ENCODE data around the gene DLG5.

Gene DLG5

DNA sequence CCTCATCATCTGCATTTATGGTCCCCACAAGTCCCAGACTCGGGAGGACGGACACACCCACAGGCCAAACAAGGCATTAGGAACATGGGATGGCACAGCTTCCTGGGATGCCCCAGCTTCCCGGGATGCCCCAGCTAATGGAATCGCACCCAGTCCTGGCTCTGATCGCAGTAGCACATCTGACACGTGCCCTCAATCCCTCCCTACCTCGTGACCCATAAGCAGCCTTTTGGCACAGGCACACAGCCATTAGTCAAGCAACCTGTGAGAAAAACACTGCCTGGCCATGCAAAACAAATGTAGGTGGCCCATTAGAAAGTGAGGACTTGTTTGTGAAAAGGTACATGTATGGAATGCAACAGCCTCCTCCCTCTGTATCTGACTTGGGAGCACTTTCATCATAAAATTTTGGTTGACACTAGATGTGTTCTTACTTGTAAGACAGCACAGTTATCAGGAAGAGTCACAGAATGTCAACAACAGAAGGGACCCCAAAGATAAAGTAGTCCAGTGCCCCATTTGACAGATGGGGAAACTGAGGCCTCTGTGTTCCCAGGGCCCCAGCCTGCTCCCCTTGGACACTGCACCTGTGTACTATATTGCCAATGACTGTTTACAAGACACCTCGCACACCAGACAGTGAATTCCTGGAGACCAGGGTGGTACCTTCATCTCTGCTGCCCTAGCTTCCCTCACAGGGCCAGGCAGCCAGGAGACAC lies 34.4 kb downstream of the DLG5 start:
- no peak for DNase-seq (ENCODE audit: low spot score)

DNA sequence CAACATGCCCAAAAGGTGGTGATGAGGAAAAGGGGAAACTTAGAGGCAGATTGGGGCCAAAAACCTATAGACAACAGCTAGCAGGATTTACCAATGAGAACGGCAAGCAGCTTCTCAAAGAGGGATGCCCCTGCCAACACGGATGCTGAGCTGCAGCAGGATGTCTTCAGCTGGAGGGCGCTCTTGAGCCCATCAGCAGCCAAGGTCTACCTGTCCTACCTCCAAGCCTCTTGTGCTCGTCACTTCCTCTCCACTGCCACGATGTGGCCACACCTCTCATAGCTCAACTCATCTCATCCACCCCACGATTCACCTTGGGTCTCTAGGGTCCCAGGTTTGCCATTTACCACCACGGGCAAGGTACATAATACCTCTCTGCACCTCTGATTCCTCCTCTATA lies 36.5 kb downstream of the DLG5 start:
- no peak for DNase-seq (ENCODE audit: low spot score)

DNA sequence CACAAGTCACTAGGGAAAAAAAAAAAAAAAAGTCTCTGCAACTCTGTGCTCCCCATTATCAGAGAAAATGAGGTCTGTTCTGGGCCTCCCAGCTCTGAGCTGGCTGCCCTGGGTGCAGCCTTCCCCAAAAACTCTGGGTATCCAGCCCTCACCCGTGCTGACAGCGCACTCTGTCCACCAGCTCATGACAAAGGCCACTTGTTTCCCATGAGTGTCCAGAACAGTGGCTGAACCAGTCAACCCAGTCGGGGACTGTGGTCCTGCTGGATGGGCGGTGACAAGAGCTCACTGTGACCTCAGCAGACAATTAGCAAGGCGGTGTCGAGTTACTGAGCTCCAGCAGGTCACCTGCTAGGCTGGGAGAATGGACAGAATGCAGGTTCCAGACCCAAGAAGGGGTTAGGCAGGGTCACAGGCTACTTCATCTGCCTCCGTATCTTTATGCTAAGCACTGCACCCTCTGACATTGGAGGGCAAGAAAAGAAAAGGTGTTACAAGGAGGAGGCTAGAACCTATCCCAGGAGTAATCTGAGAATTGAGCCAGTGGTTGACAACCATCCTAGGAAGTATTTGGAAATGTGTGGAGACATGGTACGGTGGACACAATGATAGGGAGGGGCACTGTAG lies 37.2 kb downstream of the DLG5 start:
- DNase-seq (ENCODE audit: low spot score): no peak

DNA sequence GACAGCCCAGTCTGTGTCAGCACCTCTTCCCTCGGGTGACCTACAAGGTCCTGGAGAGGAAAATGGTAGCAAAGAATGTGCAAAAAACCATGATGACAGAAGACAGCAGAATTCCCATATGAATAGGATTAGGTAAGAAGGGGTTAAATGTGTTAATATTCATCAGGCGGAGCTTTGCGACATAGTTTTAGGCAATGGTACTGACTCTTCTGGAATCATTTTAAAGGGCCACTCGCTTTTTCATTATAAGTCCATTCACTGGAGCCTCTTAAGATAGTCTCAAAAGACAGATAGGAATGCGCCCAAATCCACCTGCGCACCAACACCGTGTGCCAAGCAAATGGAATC lies 38.2 kb downstream of the DLG5 start:
- DNase-seq (ENCODE audit: low spot score): no peak

DNA sequence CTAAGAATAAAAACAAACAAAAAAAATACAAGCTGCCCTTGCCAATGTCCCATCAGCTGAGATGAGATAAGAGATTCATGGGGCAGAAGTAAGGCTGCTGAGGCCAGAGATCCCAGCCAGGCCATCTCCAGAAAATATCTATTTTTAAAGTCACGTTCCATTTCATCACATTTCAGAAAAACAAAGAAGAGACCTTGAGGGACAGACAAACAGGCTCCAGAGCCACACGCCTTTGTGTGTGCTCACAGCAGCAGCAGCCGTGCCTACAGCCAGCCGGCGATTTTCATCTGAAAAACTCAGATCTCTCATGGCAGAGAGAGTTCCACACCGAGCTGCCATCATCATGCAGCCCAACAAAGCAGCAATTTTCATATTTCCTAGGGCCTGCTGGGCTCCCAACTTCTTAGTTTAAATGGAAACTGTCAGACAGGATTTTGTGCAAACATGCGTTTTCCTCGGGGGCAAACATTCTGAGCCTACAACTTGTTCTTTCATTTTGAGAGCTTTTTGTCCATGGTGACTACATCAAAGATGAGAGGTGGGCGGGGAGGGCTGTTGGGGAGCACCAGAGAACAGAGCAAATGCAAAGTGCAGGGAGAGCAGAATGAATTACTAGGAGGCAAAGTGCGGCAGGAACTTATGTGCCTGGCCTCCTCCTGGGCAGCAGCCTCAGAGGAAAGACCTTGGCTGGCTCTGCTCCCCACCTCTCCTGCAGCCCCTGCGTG lies 38.8 kb downstream of the DLG5 start:
- DNase-seq (ENCODE audit: low spot score): no peak

DNA sequence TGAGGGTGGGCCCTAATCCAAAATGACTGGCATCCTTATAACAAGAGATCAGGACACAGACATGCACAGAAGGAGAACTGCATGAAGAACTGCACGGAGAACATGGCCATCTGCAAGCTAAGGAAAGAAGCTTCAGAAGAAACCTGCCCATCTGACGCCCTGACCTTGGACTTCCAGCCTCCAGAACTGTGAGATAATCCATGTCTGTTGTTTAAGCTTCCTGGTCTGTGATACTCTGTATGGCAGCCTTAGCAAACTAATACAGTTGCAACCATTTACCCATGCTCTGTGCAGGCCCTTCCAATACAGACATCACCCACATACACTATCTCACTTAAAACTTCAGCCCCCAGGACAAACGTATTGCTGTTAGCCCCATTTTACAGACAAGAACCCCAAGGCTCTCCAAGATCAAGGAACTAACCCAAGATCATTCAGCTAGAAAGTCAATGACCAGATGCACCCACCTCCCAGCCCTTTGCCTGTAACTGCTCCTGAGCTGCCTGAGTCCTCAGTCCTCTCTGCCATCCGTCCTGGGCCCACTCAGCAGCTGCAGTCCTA lies 39.7 kb downstream of the DLG5 start:
- DNase-seq (ENCODE audit: low spot score): no peak

DNA sequence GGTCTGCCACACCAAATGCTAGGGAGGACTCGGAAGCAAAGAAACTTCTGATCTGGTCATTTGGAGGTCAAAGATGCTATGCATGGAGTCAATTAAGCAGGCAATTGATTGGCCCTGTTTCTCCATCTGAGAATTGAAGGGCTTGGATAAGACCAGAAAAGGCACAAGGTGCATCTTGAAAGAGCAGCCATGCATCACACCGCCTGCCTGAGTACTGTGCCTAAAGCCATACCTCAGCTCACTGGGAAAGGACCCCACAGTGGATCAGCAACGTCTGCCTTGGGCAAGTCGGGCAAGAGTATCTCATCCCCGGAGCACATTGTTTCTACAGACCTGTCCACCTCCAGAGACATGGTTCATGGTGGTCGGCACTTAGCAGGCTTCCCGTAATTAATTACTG lies 42.4 kb downstream of the DLG5 start:
- no peak for DNase-seq (ENCODE audit: low spot score)

DNA sequence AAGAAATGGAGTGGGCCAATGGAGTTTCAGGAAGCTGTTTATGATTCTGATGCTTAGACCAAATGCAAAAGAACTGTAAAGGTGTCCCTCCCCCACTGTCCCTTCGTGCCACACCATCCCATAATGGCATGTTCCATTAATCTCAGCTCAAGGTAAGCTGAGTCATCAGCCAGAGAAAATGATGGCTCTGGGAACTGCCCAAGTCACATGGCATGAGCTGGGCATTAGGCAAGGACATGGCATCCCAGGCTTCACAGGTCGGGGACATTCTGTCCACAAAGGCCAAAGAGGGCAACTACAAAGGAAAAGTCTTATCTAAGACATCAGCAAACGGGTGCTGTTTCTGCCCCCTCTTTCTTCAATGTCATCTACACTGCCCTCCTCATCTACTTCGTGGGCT lies 44.9 kb downstream of the DLG5 start:
- DNase-seq (ENCODE audit: low spot score): no peak

DNA sequence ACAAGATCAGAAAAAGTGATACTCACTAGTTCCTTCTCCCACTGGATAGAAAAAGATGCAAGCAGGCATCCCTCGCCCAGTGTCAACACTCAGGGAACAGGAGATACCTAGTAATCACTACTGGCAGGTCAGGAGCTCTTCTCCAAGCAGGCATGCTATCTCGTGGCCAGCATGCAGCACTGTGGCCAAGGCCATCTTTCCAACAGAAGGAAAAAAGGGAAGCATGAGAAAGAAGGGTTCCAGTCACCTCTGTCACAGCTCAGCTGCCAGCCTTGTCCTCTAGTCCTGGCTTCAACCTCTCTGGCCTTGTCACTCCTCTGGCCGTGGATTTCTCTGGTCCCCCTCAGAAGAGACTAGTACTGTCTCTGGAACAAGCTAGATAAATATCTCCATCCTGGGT lies 45.3 kb downstream of the DLG5 start:
- no peak for DNase-seq (ENCODE audit: low spot score)

DNA sequence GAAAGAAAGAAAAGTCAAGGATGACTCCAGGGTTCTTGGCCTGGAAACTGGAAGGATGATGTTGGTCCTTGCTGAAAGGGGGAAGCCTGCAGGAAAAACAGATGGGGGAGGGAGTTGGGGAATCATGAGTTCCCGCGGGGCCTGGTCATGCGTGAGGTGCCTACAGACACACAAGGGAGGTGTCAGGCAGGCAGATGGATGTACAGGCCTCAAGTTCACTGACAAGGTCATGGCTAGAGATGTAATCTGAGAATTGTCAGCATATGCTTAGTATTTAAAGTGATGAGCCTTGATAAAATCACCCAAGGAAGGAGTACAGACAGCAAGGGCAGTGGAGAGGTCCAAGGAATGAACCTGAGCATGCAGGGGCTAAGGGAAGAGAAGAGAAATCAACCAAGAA lies 46.8 kb downstream of the DLG5 start:
- no peak for DNase-seq (ENCODE audit: low spot score)

DNA sequence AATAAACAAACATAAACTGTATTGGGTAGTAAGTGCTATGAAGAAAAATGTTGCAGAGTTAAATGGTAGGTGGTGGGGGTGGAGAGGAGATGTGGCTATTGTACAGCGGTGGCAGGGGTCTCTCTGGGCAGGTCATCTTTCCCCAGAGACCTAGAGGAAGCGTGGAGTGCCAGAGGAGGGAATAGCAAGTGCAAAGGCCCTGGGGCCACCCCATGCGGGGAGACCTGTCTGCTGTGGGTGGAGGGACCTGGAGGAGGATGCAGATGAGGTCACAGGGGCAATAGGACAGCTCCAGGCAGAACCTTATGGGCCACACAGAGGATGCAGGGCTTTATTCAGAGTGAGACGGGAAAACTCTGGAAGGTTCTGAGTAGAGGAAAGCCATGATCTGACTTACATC lies 47.5 kb downstream of the DLG5 start:
- no peak for DNase-seq (ENCODE audit: low spot score)

DNA sequence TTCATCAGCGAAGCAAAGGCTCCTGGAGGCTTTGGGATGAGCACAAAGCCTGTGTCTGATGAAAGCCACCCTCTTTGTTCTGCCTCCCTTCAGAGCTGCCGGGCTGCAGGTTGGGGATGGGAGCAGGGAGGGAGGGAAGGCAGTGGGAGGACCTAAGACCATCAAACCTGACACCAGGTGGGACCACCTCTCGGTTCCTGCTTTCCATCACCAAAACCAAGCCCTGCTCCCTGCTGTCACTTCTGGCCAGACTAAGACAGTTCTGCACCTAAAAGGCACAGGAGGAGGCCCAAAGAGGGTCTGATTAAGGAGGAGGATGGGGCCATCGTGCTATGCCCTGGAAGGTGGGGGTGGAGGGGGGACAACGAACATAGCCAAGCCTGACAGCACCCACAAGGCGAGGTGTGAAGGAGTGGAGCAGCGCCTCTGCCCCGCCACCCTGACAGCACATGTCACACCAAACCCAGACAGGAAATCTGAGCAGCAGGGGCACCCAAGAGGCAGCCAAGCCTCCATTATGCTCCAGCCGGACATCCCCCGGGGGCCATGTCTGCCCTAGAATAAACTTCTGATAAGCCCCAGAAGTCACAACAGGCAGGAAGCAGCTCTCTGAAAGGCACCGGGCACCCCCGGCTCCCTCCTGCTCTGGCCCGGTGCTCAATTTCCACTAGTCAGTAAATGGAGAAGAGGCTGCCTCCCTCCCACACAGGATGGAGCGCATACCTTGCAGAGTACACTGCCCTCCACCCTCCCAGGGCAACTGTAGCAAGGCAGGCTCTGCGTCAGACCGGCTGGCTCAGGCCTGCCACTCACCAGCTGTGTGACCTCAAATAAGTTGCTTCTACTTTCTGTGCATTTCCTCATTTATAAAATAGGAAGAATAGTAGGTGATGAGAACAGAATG lies 48.9 kb downstream of the DLG5 start:
- no peak for DNase-seq (ENCODE audit: low spot score)

DNA sequence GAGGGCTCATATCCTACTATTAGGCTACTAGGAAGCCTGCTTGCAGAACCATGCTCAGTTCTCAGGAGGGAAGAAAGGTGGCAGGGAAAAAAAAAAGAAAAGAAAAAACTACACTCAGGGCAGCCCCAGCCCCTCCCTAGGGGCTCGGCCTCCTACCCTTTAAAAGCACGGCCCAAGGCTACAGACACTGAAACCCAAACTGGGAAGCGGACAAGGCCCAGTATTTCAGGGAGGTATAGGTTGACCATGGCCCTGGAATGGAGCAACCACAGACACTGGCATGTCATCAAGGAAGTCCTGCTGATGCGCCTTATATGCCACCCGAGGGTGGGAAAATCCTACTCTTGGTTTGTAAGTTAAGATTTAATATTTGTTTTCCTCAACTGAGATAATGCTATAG lies 50.8 kb downstream of the DLG5 start:
- no peak for DNase-seq (ENCODE audit: low spot score)

DNA sequence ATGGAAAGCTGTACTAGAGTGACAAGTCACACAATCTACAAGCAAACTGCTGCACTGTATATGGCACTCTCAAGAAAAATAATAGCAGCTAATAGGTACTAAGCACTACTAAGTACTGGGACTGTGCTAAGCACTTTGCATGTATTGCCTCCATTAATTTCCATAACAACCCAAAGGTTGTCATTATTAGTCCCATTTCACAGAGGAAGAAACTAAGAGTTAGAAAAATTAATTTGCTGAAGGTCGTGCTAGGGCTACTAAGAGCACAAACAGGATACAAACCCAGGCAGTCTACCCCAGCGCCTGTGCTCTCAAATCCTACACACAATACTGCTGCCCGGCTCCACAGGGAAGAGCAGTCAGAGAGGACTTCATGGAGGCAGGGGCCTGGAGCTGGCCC lies 51.7 kb downstream of the DLG5 start:
- DNase-seq (ENCODE audit: low spot score): no peak

DNA sequence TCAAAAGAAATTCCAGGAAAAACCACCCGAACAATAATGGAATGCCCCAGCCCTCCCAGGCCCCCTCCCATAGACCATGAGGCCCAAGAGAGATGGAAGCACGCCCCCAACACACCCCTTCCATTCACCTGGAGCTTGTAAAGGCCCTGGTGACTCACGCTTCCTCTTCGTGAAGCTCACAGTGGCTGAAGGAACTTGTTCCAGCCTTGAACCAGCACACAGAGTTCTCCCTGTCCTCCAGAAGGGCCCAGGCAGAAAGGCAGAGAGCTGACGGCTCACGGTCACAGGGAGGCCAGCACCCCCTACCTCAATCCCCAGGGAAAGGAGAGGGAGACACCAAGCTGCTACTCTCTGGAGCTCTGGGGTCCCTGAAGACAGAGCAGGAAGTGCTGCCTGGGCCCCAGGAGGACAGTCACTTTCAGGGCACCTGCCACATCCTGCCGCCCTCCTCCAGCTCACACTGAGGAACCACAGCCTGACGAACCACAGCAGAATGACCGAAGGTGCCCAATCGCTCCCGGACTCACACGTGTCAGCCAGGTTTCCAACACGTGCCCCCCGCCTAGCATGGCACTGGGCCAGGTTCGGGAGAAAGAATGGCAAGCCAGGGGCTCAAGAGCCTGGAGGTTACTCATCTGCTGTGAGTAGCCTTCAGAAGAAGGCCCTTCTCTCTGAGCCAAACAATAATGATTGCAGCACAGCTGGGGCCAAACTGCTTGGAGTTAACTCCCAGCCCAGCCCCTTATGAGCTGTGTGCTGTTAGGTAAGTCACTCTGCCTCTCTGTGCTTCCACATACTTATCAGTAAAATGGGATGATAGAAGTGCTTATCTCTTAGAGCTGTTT lies 52.8 kb downstream of the DLG5 start:
- no peak for DNase-seq (ENCODE audit: low spot score)

DNA sequence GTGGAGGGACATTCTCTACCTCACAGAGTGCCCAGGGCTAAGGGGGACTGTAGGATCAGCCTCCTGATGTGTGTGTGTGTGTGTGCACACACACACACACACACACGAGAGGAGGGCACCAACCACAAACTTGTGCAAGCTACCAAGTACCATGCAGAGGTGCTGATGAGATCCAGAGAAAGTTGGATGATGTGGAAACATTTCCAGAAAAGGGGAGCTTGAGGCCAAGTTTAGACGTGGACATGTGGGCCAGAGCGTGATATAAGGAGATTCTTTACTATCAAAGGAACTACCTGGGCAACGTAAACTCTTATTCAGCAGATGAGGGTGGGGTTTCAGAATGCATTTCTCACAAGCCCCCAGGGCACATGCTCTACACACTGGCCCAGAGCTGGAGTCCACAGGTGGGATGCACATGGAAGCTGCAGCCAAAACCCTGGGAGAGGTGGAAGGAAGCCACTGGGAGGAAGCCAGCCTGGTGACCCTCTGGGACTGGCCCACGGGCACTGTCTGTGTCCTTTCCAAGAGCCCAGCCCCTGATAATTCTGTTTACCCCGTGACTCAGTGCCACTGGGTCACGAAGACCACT lies 53.5 kb downstream of the DLG5 start:
- DNase-seq (ENCODE audit: low spot score): no peak

DNA sequence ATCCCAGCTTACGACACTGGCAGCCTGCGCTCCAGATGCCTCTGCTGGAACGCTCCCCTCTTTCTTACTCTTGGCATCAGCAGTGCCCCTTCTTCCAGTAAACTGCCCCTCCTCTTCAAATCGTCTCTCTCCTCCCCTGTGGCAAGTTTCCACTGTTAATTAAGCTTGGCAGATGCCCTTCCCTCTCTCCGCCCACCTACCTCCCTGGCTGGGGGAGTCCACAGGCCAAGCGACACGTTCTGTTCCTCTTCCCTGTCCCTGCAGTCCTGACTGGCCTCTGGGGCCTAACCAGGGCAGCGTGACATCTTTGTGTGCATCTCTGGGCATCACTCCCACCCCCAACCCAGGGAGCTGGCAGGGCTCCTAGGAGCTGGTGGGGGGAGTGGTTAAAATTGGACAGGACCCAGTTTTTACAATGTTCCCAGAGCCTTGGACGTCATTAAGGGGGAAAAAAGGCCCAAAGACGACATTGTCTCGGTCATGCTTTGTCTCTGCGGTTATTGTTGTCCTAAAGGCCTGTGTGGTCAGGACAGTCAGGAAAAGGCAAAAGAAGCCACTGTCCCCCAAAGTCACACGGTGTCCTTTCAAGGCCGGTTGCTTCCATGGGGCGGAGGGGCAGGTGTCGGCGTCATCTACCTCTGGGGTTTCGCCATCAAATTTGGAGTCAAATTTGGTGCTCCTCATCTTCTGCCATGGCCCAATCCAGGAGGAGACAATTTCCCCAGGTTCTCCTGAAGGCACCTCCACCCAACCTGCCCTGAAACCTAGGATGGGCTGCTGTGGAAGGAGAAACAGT lies 54.2 kb downstream of the DLG5 start:
- DNase-seq (ENCODE audit: low spot score): no peak

DNA sequence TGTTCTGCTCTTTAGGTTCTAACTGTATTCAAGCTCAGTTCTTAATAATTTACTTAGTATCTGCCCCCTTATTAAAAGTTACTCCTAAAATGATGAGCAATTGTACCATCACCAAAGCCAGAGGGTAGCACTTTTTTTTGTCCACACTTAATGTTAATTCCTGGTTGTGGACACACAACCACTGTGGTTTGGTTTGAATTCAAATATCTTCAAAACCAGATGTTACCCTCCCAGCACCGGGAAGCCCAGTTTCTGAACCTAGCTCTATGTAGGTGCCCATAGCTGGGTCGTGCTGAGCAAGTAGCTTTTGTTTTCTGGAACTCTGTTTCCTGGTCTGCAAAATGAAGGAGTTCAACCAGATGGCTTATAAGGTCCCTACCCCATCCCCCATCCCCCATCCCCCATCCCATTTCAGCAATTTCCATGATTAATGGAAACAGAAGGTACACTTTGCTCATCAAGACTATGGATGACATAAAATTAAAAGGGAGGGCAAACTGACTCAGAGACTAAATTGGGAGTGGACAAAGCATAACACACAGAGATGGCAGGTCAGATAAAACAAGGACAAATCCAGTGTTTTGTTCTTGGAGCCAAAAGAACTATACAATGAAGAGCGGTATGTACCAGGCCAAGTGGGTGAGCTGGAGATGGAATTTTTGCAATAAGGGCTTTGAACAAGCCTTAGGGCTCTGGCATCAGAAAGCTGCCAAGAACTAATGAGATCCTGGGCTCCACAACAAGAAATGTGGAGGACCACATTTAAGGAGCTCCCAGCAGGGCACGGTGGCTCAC lies 56.7 kb downstream of the DLG5 start:
- DNase-seq (ENCODE audit: low spot score): no peak

DNA sequence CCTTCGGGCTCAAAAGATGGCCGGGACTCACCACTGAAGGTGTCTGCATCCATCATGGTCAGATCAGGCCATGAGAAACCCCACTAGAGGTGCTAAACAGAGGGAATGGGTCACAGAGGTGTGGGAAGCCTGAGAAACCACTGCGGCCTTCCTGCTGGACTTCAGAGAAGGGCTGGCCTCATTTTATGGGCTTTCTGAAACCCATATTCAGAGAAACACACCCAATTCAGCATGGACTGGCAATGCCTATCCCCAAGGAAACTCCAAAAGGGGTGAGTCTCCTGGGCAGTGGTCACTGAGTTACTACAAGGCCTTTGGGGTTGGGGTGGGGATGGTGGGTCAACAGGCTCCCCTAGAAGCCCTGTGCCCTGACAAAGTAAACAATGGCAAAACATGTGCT lies 58.0 kb downstream of the DLG5 start:
- no peak for DNase-seq (ENCODE audit: low spot score)
